Hippocampal formation (tissue), 2 donors: Measurements from ENCODE around the gene MZT2B.
"Not testable (repeated sequence)": the region's sequence is repeated elsewhere in the genome, so short reads cannot be mapped to it uniquely, and the experiment has no call there.

Source experiments
- DNase-seq, 2 donors: peaks; one replicate each; lab custom pipeline; 2025; lab: John Stamatoyannopoulos, UW

Gene MZT2B

GRCh38 chr2:130219147-130219546 is 37.1 kb downstream of the MZT2B start:
- DNase-seq = not testable (repeated sequence)

GRCh38 chr2:130220505-130220904 is 38.4 kb downstream of the MZT2B start:
- DNase-seq = not testable (repeated sequence)

GRCh38 chr2:130222523-130222922 is 40.5 kb downstream of the MZT2B start:
- DNase-seq = not testable (repeated sequence)

GRCh38 chr2:130228005-130228404 is 45.9 kb downstream of the MZT2B start:
- DNase-seq = not testable (repeated sequence)

- DNase-seq = not testable (repeated sequence)
These were observed 46.6 kb downstream of the MZT2B start for GRCh38 chr2:130228467-130229160.

GRCh38 chr2:130229161-130229510 is 47.1 kb downstream of the MZT2B start:
- not testable (repeated sequence) for DNase-seq

GRCh38 chr2:130230376-130230775 is 48.3 kb downstream of the MZT2B start:
- DNase-seq = not testable (repeated sequence)

GRCh38 chr2:130230907-130231306 is 48.8 kb downstream of the MZT2B start:
- DNase-seq = not testable (repeated sequence)

- DNase-seq = no peak
These were observed 49.6 kb downstream of the MZT2B start for GRCh38 chr2:130231656-130232055.

- DNase-seq = not testable (repeated sequence)
These were observed 51.0 kb downstream of the MZT2B start for GRCh38 chr2:130233066-130233465.

- DNase-seq = not testable (repeated sequence)
These were observed 57.5 kb downstream of the MZT2B start for GRCh38 chr2:130239581-130239980.
